ENCODE data around the gene DAGLA. TPM values are rescaled to one million over a fixed set of nuclear protein-coding genes. Genes with fewer than 3 reads are reported as not detected.

DAGLA gene
- total RNA-seq, 1 experiment from 2014 or later, result 9.5 TPM

DNA sequence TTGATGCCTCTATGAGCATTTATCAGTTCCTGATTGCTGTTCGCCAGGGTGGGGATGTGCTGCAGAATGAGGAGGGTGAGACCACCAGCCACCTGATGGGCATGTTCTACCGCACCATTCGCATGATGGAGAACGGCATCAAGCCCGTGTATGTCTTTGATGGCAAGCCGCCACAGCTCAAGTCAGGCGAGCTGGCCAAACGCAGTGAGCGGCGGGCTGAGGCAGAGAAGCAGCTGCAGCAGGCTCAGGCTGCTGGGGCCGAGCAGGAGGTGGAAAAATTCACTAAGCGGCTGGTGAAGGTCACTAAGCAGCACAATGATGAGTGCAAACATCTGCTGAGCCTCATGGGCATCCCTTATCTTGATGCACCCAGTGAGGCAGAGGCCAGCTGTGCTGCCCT lies 115.3 kb downstream of the DAGLA start:
- H3K36me3 ChIP-seq (ENCODE audit: control insufficient read depth, insufficient read depth, low read length), result peaks cover under 1% of the 10 kb centered on the region; the same call in 1 of the 2 replicates
- no peak for DNase-seq
- H3K27ac Mint-ChIP-seq (ENCODE audit: unreplicated experiment), result no peak overlapping the region
- CTCF ChIA-PET, result interaction anchor here (3.6 kb wide), 1 partner anchor 21 kb away, joined by 57 read pairs; the partner anchor contains the start of gene FADS1
- peaks cover 6% of the 10 kb centered on the region; the same call in 1 of the 2 replicates for H3K4me1 ChIP-seq
- no TSS peak for BruUV-seq (replicated peaks)
- no peaks in the 10 kb centered on the region for H3K27me3 Mint-ChIP-seq (ENCODE audit: insufficient read depth, unreplicated experiment)
- POLR2A ChIA-PET, result interaction anchor here (4.3 kb wide), 1 partner anchor 20 kb away, joined by 30 read pairs; no protein-coding TSS in a partner anchor
- H3K27me3 ChIP-seq (replicated peaks; ENCODE audit: control insufficient read depth, insufficient read depth, low read length), result no peaks in the 10 kb centered on the region
- H3K4me3 Mint-ChIP-seq (ENCODE audit: unreplicated experiment), result no peak overlapping the region
- H3K9me3 Mint-ChIP-seq (ENCODE audit: unreplicated experiment), result no peaks in the 10 kb centered on the region
- H3K9me3 ChIP-seq, result no peaks in the 10 kb centered on the region
- no peak overlapping the region for H3K4me3 ChIP-seq (ENCODE audit: low read depth, low read length)
- TF ChIP-seq, protein P1, sequence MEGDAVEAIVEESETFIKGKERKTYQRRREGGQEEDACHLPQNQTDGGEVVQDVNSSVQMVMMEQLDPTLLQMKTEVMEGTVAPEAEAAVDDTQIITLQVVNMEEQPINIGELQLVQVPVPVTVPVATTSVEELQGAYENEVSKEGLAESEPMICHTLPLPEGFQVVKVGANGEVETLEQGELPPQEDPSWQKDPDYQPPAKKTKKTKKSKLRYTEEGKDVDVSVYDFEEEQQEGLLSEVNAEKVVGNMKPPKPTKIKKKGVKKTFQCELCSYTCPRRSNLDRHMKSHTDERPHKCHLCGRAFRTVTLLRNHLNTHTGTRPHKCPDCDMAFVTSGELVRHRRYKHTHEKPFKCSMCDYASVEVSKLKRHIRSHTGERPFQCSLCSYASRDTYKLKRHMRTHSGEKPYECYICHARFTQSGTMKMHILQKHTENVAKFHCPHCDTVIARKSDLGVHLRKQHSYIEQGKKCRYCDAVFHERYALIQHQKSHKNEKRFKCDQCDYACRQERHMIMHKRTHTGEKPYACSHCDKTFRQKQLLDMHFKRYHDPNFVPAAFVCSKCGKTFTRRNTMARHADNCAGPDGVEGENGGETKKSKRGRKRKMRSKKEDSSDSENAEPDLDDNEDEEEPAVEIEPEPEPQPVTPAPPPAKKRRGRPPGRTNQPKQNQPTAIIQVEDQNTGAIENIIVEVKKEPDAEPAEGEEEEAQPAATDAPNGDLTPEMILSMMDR (IDR thresholded peaks at IDR 0.05; ENCODE audit: insufficient read depth in 1 of 2, low read depth in 1 of 2, low read length in 1 of 2, severe bottlenecking in 1 of 2, unreplicated experiment in 1 of 2), result no peak
- peaks cover 17% of the 10 kb centered on the region for H3K4me1 Mint-ChIP-seq (ENCODE audit: low read depth, unreplicated experiment)
- H3K36me3 Mint-ChIP-seq (ENCODE audit: insufficient read depth, unreplicated experiment), result peaks cover 83% of the 10 kb centered on the region
- intact Hi-C loops (cut with micrococcal nuclease; ENCODE audit: unreplicated experiment), result loop anchor here (5.0 kb wide), 1 partner anchor 272 kb away; no protein-coding TSS in a partner anchor

DNA sequence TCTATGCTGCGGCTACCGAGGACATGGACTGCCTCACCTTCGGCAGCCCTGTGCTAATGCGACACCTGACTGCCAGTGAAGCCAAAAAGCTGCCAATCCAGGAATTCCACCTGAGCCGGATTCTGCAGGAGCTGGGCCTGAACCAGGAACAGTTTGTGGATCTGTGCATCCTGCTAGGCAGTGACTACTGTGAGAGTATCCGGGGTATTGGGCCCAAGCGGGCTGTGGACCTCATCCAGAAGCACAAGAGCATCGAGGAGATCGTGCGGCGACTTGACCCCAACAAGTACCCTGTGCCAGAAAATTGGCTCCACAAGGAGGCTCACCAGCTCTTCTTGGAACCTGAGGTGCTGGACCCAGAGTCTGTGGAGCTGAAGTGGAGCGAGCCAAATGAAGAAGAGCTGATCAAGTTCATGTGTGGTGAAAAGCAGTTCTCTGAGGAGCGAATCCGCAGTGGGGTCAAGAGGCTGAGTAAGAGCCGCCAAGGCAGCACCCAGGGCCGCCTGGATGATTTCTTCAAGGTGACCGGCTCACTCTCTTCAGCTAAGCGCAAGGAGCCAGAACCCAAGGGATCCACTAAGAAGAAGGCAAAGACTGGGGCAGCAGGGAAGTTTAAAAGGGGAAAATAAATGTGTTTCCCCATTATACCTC lies 115.8 kb downstream of the DAGLA start:
- no peak overlapping the region for H3K4me3 ChIP-seq (ENCODE audit: low read depth, low read length)
- no peak for DNase-seq
- Mint-ChIP-seq H3K9me3 (ENCODE audit: unreplicated experiment) (no peaks in the 10 kb centered on the region), H3K27me3 (ENCODE audit: insufficient read depth, unreplicated experiment) (no peaks in the 10 kb centered on the region), H3K36me3 (ENCODE audit: insufficient read depth, unreplicated experiment) (peaks cover 86% of the 10 kb centered on the region), H3K4me1 (ENCODE audit: low read depth, unreplicated experiment) (peaks cover 20% of the 10 kb centered on the region), H3K4me3 (ENCODE audit: unreplicated experiment) (no peak overlapping the region), H3K27ac (ENCODE audit: unreplicated experiment) (peak overlapping the region; percentile 21)
- H3K4me1 ChIP-seq, result peaks cover 11% of the 10 kb centered on the region; the same call in 1 of the 2 replicates
- H3K9me3 ChIP-seq, result no peaks in the 10 kb centered on the region
- H3K27me3 ChIP-seq (replicated peaks; ENCODE audit: control insufficient read depth, insufficient read depth, low read length), result no peaks in the 10 kb centered on the region
- no peaks in the 10 kb centered on the region for H3K36me3 ChIP-seq (ENCODE audit: control insufficient read depth, insufficient read depth, low read length)
- POLR2A ChIA-PET, result interaction anchor here (4.3 kb wide), 1 partner anchor 19 kb away, joined by 30 read pairs; no protein-coding TSS in a partner anchor
- TF ChIP-seq, protein P1 (IDR thresholded peaks at IDR 0.05; ENCODE audit: insufficient read depth in 1 of 2, low read depth in 1 of 2, low read length in 1 of 2, severe bottlenecking in 1 of 2, unreplicated experiment in 1 of 2), result no peak
- BruUV-seq (replicated peaks), result no TSS peak
- CTCF ChIA-PET, result interaction anchor here (1.3 to 3.6 kb wide), 6 partner anchors 20 to 313 kb away, joined by 4 to 57 read pairs (median 18); partner anchors contain the start of gene FADS1
- intact Hi-C loops (cut with micrococcal nuclease; ENCODE audit: unreplicated experiment), result loop anchor here (5.0 kb wide), 1 partner anchor 271 kb away; no protein-coding TSS in a partner anchor

Other genes with a start within 250 kb of the DAGLA start
- gene LRRC10B, start 171.6 kb upstream of the DAGLA start, total RNA-seq (2022), result 0.34 TPM in 1 of 2 replicates, not detected in the other
- gene SYT7, start 99.3 kb upstream of the DAGLA start, total RNA-seq (2022), result 32.8 and 33.5 TPM in 2 replicates
- gene MYRF, start 72.2 kb downstream of the DAGLA start, total RNA-seq (2022), result 165 and 169 TPM in 2 replicates
- 190 and 197 TPM in 2 replicates for gene TMEM258, start 112.2 kb downstream of the DAGLA start, total RNA-seq (2022)
- gene FEN1, start 112.5 kb downstream of the DAGLA start, total RNA-seq (2022), result 83.4 and 86.1 TPM in 2 replicates
- gene FADS1, start 136.6 kb downstream of the DAGLA start, total RNA-seq (2022), result 108 and 116 TPM in 2 replicates
- gene FADS2, start 147.9 kb downstream of the DAGLA start, total RNA-seq (2022), result 30.6 and 36.3 TPM in 2 replicates
- 26.1 and 32.7 TPM in 2 replicates for gene FADS3, start 211.2 kb downstream of the DAGLA start, total RNA-seq (2022)
- gene RAB3IL1, start 237.2 kb downstream of the DAGLA start, total RNA-seq (2022), result 8.3 and 10.6 TPM in 2 replicates